GM21447 (cell line): Measurements from ENCODE around the gene DPF3.

ENCODE experiments used
- ATAC-seq: cut with Tn5 transposase; IDR thresholded peaks from one replicate; pipeline ENCODE4 v1.9.1; 2021; ENCODE audit not compliant: unreplicated experiment

Gene DPF3

DNA sequence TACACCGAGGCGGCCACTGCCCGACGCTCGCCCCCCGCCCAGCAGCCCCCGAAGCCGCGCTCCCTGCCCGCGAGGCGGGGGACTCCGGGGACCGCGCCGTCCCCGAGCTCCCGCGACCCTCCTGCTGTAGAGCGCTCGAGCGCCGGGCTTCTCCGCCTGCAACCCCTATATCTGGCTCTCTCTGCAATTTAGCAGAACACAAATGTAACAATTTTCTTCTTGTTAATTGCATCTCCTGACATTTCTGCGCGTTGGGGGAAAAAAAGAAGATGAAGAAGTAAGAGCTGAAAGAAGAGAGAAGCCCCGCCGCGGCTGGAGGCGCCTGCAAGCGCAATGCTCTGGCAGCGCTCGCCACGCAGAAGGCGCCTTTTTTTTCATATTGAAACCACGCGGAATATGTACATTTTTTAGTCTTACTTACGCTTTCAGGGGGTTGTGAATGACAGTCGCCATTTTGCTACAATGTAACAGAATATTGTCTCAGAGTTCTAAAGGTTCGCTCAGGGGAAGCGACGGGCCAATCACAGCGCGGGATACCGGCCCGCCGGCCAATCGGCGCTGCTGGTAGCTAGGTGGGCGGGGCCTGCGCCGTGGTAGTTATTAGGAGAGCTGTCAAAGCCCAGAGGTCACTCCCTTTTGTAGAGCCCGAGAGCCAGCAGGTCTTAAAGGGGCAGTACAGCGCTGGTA is at the start of gene DPF3:
TSS of gene DPF3 (minus strand) at position 466 of the 687 bp plus-strand sequence. CDS start at position 453, 13 bp downstream.
- ATAC-seq = peak; percentile 98

DNA sequence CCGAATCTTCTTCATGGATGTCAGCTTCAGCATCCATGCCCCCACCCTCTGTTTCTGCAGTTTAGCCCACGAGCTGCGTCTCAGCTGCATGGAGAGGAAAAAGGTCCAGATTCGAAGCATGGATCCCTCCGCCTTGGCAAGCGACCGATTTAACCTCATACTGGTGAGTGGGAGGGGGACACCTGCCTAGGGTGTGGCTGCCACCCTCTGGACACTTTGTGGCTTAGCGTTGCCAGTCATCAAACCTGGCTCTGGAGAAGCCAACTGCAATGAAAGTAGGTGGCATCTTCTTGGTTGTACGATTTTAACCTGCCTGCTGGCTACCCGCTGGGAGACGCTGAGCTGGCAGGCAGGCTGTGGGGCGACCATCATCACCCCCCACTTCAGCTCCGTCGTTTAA is 49.0 kb upstream of the DPF3 start:
- ATAC-seq = no peak

- ATAC-seq = no peak
Observed at GRCh38 chr14:72941286-72941985, 47.5 kb upstream of the DPF3 start.

- no peak for ATAC-seq
Observed at GRCh38 chr14:72939630-72940029, 45.7 kb upstream of the DPF3 start.

DNA sequence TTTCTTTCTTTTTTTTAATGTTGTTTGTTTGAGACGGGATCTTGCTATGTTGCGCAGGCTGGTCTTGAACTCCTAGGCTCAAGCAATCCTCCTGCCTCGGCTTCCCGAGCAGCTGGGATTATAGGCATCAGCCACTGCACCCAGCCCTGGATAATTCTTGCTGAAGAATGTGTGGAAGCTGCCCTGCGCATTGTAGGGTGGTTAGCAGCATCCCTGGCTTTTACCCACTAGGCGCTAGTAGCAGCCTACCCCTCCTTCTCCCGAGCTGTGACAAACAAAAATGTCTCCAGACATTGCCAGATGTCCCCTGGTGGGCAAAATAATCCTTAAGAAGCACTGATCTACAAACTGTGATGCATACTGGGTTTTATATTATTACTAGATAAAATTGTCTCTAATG is 39.0 kb upstream of the DPF3 start:
- ATAC-seq = no peak

- no peak for ATAC-seq
Observed at GRCh38 chr14:72929316-72930080, 35.6 kb upstream of the DPF3 start.

- ATAC-seq = no peak
Observed at GRCh38 chr14:72928872-72929271, 35.0 kb upstream of the DPF3 start.

DNA sequence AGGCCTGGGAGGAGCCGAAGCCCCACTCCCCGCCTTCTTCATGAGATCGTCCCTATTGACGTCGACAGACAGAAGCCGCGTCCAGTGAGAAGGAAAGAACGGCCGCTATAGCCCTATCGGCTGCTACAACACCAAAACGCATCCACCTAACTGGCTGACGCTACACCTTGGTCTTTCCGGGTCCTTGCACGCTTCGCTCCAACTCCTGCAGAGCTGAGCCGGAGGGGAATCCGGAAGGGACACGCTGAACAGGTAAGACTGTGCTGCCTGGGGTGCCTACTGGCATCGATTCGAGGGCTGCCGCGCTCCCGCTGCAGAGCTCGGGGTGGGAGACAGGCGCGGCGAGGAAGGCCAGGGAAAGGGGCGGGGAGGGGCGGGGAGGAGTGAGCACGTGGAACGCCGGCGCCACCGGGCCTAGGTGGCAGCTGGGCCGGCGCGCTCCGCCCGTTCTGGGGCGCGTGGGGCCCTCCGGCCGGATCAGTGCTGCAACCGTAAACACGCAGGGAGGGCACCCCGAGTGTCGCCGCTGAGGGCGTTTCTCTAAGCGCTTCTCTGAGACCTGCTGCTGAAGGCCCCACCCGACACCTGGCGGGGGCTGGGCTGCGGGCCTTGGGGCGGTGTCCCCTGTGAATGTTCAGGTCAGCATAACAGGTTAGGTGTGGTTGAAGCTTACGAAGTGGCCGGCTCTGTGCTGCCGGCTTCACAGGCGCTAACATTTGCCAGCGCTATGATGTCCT is 32.6 kb upstream of the DPF3 start, which contains the start of gene DCAF4:
TSS of gene DCAF4 (plus strand) at position 173 of the 737 bp plus-strand sequence. CDS start 11,515 bp downstream, outside the sequence.
- ATAC-seq = peak; percentile 98

GRCh38 chr14:72925815-72926291 is 32.0 kb upstream of the DPF3 start:
- peak; percentile 5 for ATAC-seq

DNA sequence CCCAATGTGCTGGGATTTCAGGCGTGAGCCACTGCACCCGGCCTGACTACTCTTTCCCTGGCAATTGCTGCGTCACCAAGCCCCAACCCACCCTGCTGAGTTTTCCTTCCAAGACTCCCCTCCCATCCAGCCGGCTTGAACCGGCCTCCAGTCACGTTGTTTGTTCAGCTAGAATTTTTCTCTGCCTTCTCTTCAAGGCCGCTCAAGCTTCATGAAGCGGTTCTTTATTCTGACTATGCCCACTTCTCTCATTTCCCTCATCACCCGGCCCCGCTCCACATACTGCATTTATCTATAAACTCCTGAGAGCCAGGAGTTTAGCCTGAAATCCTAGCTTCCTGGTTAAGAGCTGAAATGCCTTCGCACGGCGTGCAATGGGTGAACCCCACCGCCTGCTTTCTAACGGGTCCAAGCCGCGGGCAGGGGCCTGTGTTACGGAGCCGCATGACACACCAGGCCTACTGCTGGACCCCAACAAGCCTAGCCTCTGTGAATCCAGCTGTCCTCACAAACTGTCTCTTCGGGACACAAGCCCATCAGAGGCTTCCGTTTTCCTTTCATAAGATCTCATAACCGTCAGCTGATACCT is 31.4 kb upstream of the DPF3 start:
- ATAC-seq = no peak

DNA sequence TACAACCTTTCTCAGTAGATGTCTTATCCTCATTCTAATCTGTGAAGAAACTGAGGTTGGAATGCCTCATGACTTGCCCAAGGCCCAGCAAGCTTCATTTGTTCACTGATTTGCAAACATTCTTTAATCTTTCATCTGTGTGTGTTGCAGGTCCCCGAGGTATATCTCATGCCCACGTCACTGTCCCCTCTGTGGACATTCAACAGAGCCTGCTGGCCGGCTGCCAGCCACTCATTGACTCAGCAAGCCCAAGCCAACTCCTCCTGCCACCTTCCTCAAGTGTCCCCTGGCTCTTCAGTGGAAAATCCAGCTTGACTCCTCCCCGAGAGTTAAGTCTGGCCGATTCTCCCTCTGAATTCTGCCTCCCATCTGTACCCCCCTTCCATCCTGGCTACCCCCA is 30.4 kb upstream of the DPF3 start:
- no peak for ATAC-seq

- no peak for ATAC-seq
Observed at GRCh38 chr14:72921396-72921795, 27.5 kb upstream of the DPF3 start.

DNA sequence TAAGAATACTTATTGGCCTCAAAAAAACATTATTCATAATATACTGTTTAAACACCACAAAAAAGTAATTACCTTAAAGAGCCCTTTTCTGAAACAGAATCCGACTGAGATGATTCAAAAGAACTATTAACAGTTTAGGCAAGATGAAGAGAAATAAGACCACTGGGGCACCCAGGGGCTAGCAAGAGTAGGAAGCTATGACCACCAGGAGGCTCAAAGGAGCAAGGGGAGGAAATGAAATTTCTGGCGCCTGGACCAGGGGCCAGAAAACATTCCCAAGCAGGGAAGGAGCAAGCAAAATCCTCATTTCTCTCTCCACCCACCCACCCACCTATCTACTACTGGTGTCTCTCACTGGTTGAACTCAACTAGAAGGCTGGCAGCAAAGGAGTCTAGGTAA is 26.1 kb upstream of the DPF3 start:
- ATAC-seq = no peak

DNA sequence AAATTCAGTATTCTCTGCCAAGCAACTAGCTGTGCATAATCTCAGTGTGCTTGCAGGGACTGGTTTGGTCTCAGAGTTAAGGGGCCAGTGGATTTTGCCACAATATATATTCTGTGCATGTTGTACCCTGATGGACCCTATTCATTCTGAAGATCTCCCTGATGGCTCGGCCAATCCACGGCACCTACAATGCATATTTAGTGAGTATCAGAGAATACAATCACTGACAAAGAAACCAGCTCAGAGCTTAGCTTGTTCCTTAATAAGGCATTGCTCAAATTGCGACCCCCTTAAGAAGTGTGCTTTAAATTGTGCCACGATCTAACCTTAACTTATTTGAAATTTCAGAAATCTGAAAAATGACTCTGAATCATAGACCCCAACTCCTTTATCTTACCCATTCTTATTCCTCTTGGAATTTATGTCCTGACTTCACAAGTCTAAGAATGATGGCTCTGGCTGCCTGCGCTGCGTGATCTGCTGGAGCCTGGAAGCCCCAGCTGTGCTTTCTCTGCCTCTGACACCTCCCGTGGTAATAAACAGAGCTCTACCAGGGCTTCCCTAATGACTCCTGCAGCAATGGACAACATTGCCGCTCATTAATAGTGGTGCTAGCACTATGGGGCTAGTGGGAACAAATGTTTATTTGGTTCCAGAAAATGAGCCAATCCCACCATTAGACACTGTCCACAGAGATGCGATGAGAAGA is 23.3 kb upstream of the DPF3 start:
- ATAC-seq = no peak

GRCh38 chr14:72916174-72916573 is 22.3 kb upstream of the DPF3 start:
- no peak for ATAC-seq

DNA sequence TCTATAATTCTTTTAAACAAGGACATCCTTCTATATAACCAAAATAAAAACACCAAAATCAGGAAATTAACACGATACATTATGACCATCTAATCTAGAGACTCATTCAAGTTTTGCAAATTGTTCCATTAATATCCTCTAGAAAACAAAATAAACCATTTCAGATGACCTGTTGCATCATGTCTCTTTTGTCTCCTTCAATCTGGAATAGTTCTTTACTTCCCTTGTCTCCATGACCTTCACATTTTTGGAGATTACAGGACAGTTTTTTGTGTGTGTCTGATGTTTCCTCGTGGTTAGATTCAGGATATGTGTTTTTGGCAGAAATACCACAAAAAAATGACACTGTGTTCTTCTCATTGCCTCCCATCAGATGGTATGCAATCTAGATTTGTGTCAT is 19.9 kb upstream of the DPF3 start:
- no peak for ATAC-seq

DNA sequence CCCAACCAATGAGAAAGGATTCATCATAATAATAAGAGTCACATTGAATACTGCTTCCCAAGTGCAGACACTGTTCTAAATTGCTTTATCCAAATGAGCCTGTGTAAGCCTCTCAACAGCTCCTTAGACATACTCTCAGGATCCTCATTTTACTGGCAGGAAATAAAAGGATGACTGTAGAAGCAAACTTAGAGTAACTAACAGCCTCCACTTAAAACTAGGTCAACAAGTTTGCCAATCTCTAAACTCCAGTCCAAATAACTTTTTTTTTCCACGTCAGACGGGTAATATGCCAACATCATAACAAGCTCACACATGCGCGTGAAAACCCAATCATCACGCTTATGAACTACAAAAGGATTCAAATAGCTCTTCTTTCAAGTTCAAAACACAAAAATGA is 15.3 kb upstream of the DPF3 start:
- ATAC-seq = no peak

- ATAC-seq = no peak
Observed at GRCh38 chr14:72907886-72908285, 14.0 kb upstream of the DPF3 start.

GRCh38 chr14:72906879-72907278 is 13.0 kb upstream of the DPF3 start:
- ATAC-seq = no peak

GRCh38 chr14:72906316-72906715 is 12.4 kb upstream of the DPF3 start:
- ATAC-seq = no peak
